HG02884 (cell line): ENCODE results near the gene HSPB7.
"Not testable (repeated sequence)": the region's sequence is repeated elsewhere in the genome, so short reads cannot be mapped to it uniquely, and the experiment has no call there.

ENCODE experiments used
- ATAC-seq: cut with Tn5 transposase; IDR thresholded peaks from one replicate; pipeline ENCODE4 v1.9.1; 2021; ENCODE audit warnings: mild to moderate bottlenecking, moderate library complexity; ENCODE audit not compliant: unreplicated experiment

HSPB7 gene

GRCh38 chr1:16051039-16051438 is 33.2 kb upstream of the HSPB7 start:
- ATAC-seq, result no peak

GRCh38 chr1:16050328-16050727 is 32.5 kb upstream of the HSPB7 start:
- no peak for ATAC-seq

DNA sequence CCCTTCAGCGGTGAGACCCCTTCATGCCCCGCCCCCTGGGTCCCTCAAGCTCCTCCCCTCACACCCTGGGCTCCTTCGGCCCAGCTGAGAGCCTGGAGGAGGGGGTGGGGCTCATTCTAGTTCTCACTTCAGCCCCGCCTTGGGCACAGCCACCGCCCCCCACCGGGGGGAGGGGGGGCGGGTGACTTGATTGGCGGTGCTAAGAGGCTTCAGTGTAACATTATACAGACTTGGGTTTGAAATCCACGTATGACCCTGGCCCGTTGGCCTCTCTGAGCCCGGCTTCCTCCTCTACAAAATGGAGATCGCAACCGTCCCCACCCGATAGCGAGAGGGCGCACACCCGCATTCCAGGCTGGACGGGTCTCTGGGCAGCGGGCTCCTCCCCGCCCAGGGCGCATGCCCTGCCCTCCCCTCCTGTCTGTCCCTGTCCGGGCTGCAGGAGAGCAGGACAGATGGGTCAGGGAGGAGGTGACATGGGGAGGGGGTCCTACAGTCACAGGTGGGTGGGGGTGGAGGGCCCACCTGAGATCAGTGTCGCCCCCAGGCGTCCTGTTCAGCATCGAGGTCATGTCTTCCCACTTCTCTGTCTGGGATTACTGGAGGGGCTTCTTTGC is 30.8 kb upstream of the HSPB7 start:
- ATAC-seq, result no peak

DNA sequence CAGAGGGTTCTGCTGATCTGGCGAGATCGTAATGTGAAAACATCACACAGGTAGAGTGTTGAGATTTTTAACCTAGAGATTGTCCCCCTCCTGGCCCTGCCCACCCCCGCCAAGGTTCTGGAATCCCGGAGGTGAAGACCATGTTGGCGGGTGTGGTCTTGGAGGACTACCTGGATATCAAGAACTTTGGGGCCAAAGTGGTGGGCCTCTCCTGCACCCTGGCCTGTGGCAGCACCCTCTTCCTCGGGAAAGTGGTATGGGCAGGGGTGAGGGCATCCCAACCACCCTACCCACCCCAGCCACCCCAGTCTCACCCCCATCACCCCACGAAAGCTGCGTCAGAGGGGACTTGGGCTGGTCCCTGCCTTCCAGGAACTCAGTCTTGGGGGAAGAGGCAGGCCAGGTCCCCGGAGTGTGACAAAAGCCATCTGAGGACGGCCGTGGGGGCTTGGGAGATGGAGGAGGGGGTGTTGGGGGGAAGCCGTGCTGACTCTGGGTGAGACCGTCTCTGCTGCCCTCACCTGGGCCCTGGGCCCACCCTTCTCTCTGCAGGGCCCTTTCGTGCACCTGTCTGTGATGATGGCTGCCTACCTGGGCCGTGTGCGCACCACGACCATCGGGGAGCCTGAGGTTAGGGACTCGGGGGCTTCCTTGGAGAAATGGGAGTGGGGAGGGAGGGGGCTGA is 30.1 kb upstream of the HSPB7 start:
- no peak for ATAC-seq

DNA sequence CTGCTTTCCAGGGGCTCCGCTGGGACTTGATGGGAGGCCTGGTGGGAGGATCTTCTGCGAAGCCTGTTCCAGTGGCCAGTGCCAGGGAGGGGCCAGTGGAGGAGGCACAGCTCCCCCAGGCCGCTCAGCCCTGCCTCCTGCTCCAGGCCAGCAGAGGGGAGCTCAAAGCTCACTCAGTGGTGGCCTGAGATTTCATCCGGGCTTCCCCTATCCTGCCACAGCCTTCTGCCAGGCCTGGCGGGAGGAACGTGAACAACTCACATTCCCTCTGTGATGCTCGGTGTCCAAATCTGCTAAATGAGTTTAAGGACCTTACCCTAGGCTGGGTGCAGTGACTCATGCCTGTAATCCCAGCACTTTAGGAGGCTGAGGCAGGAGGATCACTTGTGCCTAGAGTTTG is 29.0 kb upstream of the HSPB7 start:
- ATAC-seq, result no peak

GRCh38 chr1:16043950-16044349 is 26.1 kb upstream of the HSPB7 start:
- ATAC-seq, result no peak

DNA sequence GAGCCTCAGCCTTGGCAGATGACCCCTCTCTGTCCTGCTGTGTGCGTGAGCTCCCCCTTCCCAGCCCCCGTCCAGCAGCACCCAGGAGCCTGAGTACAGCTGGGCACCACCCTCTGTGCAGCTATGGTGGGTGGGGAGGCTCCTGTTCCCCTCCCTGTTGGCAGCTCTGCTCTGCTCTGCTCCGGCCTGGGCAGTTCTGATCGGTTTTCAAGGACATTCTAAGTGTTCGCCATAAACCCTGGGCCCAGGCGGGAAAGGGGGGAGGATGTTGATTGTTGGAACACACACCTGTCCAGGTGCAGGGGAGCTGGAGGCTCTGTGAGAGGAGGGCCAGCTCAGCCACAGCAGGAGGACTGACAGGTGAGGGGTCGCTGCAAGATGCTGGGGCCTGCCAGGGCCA is 25.7 kb upstream of the HSPB7 start, which contains the start of gene CLCNKB:
Gene CLCNKB, plus strand, starts transcription at position 262 of the 400 bp plus-strand sequence. CDS start 711 bp downstream, outside the sequence.
- ATAC-seq, result no peak

DNA sequence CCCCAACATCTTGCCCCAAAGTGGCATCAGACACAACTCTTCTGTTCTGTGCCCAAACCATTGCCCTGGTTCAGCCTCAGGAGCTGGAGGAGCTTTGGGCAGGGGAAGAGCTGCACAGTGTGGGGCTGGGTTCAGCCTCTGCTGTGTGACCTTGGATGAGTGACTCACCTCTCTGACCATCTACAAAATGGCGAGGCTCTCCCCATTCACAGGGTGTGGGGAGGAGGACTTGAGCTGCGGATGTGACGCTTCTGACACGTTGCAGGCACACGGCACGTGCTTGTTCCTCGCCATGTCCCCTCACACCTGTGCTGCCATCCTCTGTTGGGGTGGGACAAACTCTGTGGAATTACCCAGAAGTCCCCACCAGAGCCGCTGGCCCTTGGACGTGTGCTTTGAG is 24.8 kb upstream of the HSPB7 start:
- not testable (repeated sequence) for ATAC-seq

DNA sequence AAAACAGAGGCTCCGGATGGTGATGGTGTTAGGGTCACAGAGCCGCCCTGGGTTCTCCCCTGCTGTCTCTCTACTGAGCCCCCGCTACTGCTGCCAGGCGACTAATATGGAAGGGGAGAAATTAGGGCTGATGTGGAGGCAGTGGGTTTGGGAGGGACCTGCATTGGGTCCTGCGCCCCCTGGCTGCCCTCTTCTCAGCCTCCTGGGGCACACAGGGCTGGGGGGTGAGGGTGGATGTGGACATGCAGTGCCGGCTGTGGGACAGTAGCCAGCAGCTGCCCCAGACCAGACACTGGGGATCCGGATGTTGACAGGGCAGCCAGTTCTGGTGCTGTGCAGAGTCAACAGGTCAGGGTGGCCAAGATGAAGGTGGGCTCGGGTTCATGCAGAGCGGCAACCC is 24.3 kb upstream of the HSPB7 start:
- no peak for ATAC-seq

DNA sequence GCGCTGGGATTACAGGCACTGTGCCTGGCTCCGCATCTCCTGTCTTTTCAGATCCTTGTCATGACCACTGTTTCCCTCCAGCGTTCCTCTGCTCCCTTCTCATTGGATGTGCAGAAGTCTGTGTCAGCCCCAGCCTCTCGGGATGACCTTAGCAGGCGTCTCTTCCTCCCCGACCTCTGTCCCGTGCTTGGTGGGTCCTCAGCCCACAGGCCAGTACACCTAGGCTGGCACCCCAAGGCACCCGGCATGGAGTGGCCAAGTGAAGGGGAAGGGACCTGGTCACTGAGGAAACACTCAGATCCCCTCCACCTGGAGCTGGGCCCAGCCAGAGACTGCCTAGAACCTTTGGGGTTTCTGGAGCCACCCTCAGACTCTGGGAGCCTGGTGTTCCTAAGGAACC is 23.4 kb upstream of the HSPB7 start:
- no peak for ATAC-seq

- not testable (repeated sequence) for ATAC-seq
Observed at GRCh38 chr1:16039871-16040270, 22.0 kb upstream of the HSPB7 start.

- no peak for ATAC-seq
Observed at GRCh38 chr1:16038620-16038912, 20.7 kb upstream of the HSPB7 start.

- not testable (repeated sequence) for ATAC-seq
Observed at GRCh38 chr1:16036461-16036860, 18.6 kb upstream of the HSPB7 start.

DNA sequence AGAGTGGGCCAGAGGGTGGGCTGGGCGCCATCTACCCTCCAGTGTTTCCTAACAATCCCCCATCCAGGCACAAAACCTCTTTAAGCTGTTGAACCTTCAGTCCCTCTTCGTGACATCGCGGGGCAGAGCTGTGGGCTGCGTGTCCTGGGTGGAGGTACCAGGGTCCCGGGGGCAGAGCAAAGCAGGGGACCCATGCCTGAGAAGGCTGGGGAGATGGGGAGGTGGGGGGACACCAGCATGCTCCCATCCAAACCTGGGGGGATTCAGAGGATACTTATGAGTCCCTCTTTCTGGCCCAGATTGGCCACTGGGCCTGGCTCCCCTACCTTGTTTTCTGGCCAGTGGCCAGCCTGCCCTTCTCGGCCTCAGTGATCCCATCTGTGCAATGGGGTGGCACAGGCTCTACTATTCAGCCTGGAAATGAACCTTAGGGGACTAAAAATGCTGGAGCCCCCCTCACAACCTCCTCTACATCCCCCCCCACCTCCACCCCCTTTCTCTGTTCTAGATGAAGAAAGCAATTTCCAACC is 15.3 kb upstream of the HSPB7 start:
- ATAC-seq, result not testable (repeated sequence)

DNA sequence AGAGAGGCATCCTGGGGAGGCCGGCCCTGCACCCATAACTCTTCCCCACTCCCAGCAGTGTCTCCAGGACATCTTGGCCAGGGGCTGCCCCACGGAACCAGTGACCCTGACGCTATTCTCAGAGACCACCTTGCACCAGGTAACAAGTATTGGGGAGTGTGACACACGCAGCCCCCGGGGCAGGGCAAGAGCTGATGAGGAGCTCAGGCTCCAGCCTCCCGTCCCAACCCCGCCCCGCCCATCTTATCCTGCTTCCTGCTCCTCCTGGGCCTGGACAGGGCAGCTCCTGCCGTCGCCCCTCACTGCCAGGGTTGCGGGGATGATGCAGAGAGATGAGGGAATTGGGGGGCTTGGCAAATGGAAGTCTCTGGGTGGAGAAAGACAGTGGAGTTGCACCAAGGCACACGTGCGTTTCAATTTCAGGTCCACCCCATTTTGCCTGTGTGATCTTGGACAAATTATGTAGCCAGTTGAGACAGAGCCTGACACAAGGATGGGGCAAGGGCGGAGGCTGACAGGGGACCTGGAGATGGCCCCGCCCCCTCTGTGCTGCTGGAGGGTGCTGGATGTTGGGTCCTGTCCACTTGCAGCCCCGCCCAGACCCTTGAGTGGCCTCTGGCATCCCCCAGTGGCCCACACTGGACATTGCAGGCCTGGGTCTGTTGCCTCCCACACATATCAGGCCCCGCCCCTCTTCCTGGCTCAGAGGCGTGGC is 14.7 kb upstream of the HSPB7 start:
- ATAC-seq, result no peak

DNA sequence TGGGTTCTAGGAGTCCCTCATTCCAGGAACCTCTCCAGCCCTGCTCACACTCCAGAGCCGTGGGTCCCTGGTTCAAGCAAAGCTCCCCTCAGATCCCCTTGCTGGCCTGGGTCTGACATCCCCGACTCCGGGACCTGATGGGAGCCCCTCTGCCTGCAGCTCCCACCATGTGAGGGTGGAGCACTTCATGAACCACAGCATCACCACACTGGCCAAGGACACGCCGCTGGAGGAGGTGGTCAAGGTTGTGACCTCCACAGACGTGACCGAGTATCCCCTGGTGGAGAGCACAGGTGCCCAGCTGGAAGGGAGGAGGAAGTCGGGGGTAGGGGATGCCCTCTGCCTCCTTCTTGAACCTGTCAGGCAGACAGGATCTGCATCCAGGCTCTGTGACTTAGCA is 13.7 kb upstream of the HSPB7 start:
- ATAC-seq, result no peak

- ATAC-seq, result no peak
Observed at GRCh38 chr1:16029288-16029687, 11.4 kb upstream of the HSPB7 start.

DNA sequence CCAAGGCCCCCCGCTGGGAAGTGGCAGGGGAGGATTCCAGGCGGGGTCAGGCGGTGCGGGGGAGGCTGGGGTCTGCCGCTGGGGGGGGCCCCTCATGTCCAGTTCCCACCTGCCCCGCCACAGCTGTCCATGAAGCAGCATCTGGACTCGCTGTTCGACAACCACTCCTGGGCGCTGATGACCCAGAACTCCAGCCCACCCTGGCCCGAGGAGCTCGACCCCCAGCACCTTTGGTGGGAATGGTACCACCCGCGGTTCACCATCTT is 11.1 kb upstream of the HSPB7 start:
- ATAC-seq, result not testable (repeated sequence)

- no peak for ATAC-seq
Observed at GRCh38 chr1:16028237-16029002, 10.6 kb upstream of the HSPB7 start.

- ATAC-seq, result no peak
Observed at GRCh38 chr1:16026723-16027484, 9.1 kb upstream of the HSPB7 start.

DNA sequence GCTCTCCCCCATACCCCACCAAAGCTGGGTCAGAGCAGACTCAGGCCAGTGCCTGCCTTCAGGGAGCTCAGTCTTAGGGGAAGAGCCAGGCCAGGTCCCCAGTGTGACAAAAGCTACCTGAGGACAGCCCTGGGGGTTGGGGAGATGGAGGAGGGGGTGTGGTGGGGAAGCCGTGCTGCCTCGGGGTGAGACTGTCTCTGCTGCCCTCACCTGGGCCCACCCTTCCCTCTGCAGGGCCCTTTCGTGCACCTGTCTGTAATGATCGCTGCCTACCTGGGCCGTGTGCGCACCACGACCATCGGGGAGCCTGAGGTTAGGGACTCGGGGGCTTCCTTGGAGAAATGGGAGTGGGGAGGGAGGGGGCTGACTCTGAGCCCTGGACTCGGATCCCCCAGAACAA is 8.5 kb upstream of the HSPB7 start:
- not testable (repeated sequence) for ATAC-seq
